IgD-negative memory B cell (primary cell): ENCODE data around the gene ZNF101. TPM values are rescaled to one million over a fixed set of nuclear protein-coding genes. Genes with fewer than 3 reads are reported as not detected.

Source experiments
- H3K27ac Mint-ChIP-seq, 3 donors: one replicate each; pipeline ENCODE4 v1.8.0; 2020 to 2022; ENCODE audit warnings: mild to moderate bottlenecking in 3 of 3, mixed read lengths in 3 of 3, moderate library complexity in 1 of 3
- H3K27me3 Mint-ChIP-seq: one replicate; pipeline ENCODE4 v1.8.0; 2021; ENCODE audit warnings: mixed read lengths
- H3K36me3 Mint-ChIP-seq: one replicate; pipeline ENCODE4 v1.8.0; 2020; ENCODE audit warnings: mild to moderate bottlenecking, mixed read lengths
- H3K4me1 Mint-ChIP-seq, 3 donors: one replicate each; pipeline ENCODE4 v1.8.0; 2020 to 2022; ENCODE audit warnings: mixed read lengths in 3 of 3, mild to moderate bottlenecking in 1 of 3
- H3K4me3 Mint-ChIP-seq, 4 donors: one replicate each; pipeline ENCODE4 v1.8.0; 2020 to 2022; ENCODE audit warnings: mild to moderate bottlenecking in 4 of 4, mixed read lengths in 4 of 4, moderate library complexity in 3 of 4
- H3K9me3 Mint-ChIP-seq, 3 donors: one replicate each; pipeline ENCODE4 v1.8.0; 2020 to 2021; ENCODE audit warnings: mixed read lengths in 3 of 3, mild to moderate bottlenecking in 1 of 3
- polyA plus RNA-seq: library from polyadenylated mRNA; unstranded; fragments of 300-500 nt; fragmentation: Illumina TruSeq; gene quantifications from one replicate; pipeline ENCODE4 v1.2.3, GENCODE V29; 2021

ZNF101 gene
- 32.2 TPM for polyA plus RNA-seq

GRCh38 chr19:19668230-19669012 is at the start of gene ZNF101:
Gene ZNF101, plus strand, starts transcription at chr19:19668839. Its CDS starts 125 bp downstream, at chr19:19668964.
- peaks cover 1% of the 10 kb centered on the region for H3K36me3 Mint-ChIP-seq
- peak within 1 kb of the TSS; percentile 84 to 94 (median 92) for H3K4me3 Mint-ChIP-seq
- peaks cover 14 to 23% (median 16%) of the 10 kb centered on the region in 3 donors for H3K4me1 Mint-ChIP-seq
- H3K9me3 Mint-ChIP-seq, result no peaks in the 10 kb centered on the region
- H3K27me3 Mint-ChIP-seq, result no peaks in the 10 kb centered on the region
- H3K27ac Mint-ChIP-seq, result peak within 1 kb of the TSS; percentile 87 to 99 (median 91)

GRCh38 chr19:19619181-19619848 is 49.3 kb upstream of the ZNF101 start:
- Mint-ChIP-seq H3K4me3 (peak overlapping the region in 3 of 4 donors; percentile 68 to 92 (median 90)), H3K27ac (peak overlapping the region; percentile 66 to 98 (median 96)), H3K27me3 (no peaks in the 10 kb centered on the region), H3K36me3 (no peaks in the 10 kb centered on the region), H3K9me3 (no peaks in the 10 kb centered on the region), H3K4me1 (peaks cover 7 to 15% (median 12%) of the 10 kb centered on the region in 3 donors)

GRCh38 chr19:19619849-19620210 is 48.8 kb upstream of the ZNF101 start:
- Mint-ChIP-seq H3K4me3 (no peak overlapping the region), H3K27ac (no peak overlapping the region), H3K4me1 (peaks cover 7 to 15% (median 15%) of the 10 kb centered on the region in 3 donors), H3K27me3 (no peaks in the 10 kb centered on the region), H3K36me3 (no peaks in the 10 kb centered on the region), H3K9me3 (no peaks in the 10 kb centered on the region)

GRCh38 chr19:19623383-19623782 is 45.3 kb upstream of the ZNF101 start:
- H3K27me3 Mint-ChIP-seq, result no peaks in the 10 kb centered on the region
- no peaks in the 10 kb centered on the region for H3K9me3 Mint-ChIP-seq
- H3K4me3 Mint-ChIP-seq, result peak overlapping the region in 1 of 4 donors; percentile 44
- no peak overlapping the region for H3K27ac Mint-ChIP-seq
- peaks cover 10 to 21% (median 17%) of the 10 kb centered on the region in 3 donors for H3K4me1 Mint-ChIP-seq
- no peaks in the 10 kb centered on the region for H3K36me3 Mint-ChIP-seq

GRCh38 chr19:19624032-19624570 is 44.5 kb upstream of the ZNF101 start:
- H3K36me3 Mint-ChIP-seq, result no peaks in the 10 kb centered on the region
- H3K9me3 Mint-ChIP-seq, result no peaks in the 10 kb centered on the region
- H3K4me1 Mint-ChIP-seq, result peaks cover 10 to 20% (median 12%) of the 10 kb centered on the region in 3 donors
- H3K27ac Mint-ChIP-seq, result peak overlapping the region; percentile 45 to 78 (median 74)
- peak overlapping the region in 1 of 4 donors; percentile 44 for H3K4me3 Mint-ChIP-seq
- no peaks in the 10 kb centered on the region for H3K27me3 Mint-ChIP-seq

- no peaks in the 10 kb centered on the region for H3K9me3 Mint-ChIP-seq
These were observed 41.8 kb upstream of the ZNF101 start for GRCh38 chr19:19626516-19627472.

GRCh38 chr19:19627621-19628500 is 40.8 kb upstream of the ZNF101 start, which contains the start of gene LPAR2:
Gene LPAR2, minus strand, starts transcription at chr19:19628220. Its CDS starts 945 bp downstream, at chr19:19627275.
- H3K4me1 Mint-ChIP-seq, result peaks cover 6 to 20% (median 9%) of the 10 kb centered on the region in 3 donors
- no peaks in the 10 kb centered on the region for H3K9me3 Mint-ChIP-seq
- peak within 1 kb of the TSS; percentile 83 to 99 (median 94) for H3K4me3 Mint-ChIP-seq
- peak within 1 kb of the TSS; percentile 81 to 94 (median 87) for H3K27ac Mint-ChIP-seq
- no peaks in the 10 kb centered on the region for H3K27me3 Mint-ChIP-seq
- no peaks in the 10 kb centered on the region for H3K36me3 Mint-ChIP-seq

More at GRCh38 chr19:19626516-19627472, 41.8 kb upstream of the ZNF101 start:
- Mint-ChIP-seq H3K27ac (peak overlapping the region; percentile 77 to 94 (median 81)), H3K4me3 (peak overlapping the region; percentile 34 to 99 (median 88)), H3K36me3 (no peaks in the 10 kb centered on the region), H3K4me1 (peaks cover 6 to 20% (median 9%) of the 10 kb centered on the region in 3 donors), H3K27me3 (no peaks in the 10 kb centered on the region)

GRCh38 chr19:19628501-19629134 is 40.0 kb upstream of the ZNF101 start:
- H3K27me3 Mint-ChIP-seq, result no peaks in the 10 kb centered on the region
- peak overlapping the region; percentile 66 to 92 (median 90) for H3K4me3 Mint-ChIP-seq
- H3K4me1 Mint-ChIP-seq, result peaks cover 6 to 20% (median 13%) of the 10 kb centered on the region in 3 donors

GRCh38 chr19:19630062-19630414 is 38.6 kb upstream of the ZNF101 start:
- H3K4me1 Mint-ChIP-seq, result peaks cover 6 to 22% (median 11%) of the 10 kb centered on the region in 3 donors
- peaks cover 5% of the 10 kb centered on the region for H3K36me3 Mint-ChIP-seq
- H3K4me3 Mint-ChIP-seq, result peak overlapping the region in 1 of 4 donors; percentile 82
- H3K9me3 Mint-ChIP-seq, result no peaks in the 10 kb centered on the region
- H3K27me3 Mint-ChIP-seq, result no peaks in the 10 kb centered on the region
- peak overlapping the region in 2 of 3 donors; percentile 53 to 73 for H3K27ac Mint-ChIP-seq

More at GRCh38 chr19:19628501-19629134, 40.0 kb upstream of the ZNF101 start:
- peak overlapping the region in 2 of 3 donors; percentile 81 to 87 for H3K27ac Mint-ChIP-seq
- H3K9me3 Mint-ChIP-seq, result no peaks in the 10 kb centered on the region
- H3K36me3 Mint-ChIP-seq, result peaks cover 3% of the 10 kb centered on the region

- peaks cover 6 to 23% (median 11%) of the 10 kb centered on the region in 3 donors for H3K4me1 Mint-ChIP-seq
These were observed 38.2 kb upstream of the ZNF101 start for GRCh38 chr19:19630426-19630825.

GRCh38 chr19:19631346-19631745 is 37.3 kb upstream of the ZNF101 start:
- peaks cover 5% of the 10 kb centered on the region for H3K36me3 Mint-ChIP-seq
- H3K9me3 Mint-ChIP-seq, result no peaks in the 10 kb centered on the region
- H3K27me3 Mint-ChIP-seq, result no peaks in the 10 kb centered on the region
- H3K4me3 Mint-ChIP-seq, result peak overlapping the region in 1 of 4 donors; percentile 82
- peaks cover 2 to 22% (median 13%) of the 10 kb centered on the region in 3 donors for H3K4me1 Mint-ChIP-seq
- H3K27ac Mint-ChIP-seq, result peak overlapping the region in 1 of 3 donors; percentile 73

More at GRCh38 chr19:19630426-19630825, 38.2 kb upstream of the ZNF101 start:
- Mint-ChIP-seq H3K36me3 (peaks cover 5% of the 10 kb centered on the region), H3K4me3 (peak overlapping the region in 1 of 4 donors; percentile 82), H3K27me3 (no peaks in the 10 kb centered on the region), H3K27ac (peak overlapping the region in 2 of 3 donors; percentile 27 to 73), H3K9me3 (no peaks in the 10 kb centered on the region)

- Mint-ChIP-seq H3K4me1 (peaks cover 0 to 12% (median 6%) of the 10 kb centered on the region in 3 donors), H3K27me3 (no peaks in the 10 kb centered on the region), H3K36me3 (peaks cover 5% of the 10 kb centered on the region), H3K9me3 (no peaks in the 10 kb centered on the region), H3K27ac (peak overlapping the region in 2 of 3 donors; percentile 34 to 81), H3K4me3 (peak overlapping the region in 1 of 4 donors; percentile 68)
These were observed 36.0 kb upstream of the ZNF101 start for GRCh38 chr19:19632661-19633060.
